ENCODE measurements around the gene KIAA1217. TPM values are rescaled to one million over a fixed set of nuclear protein-coding genes. Genes with fewer than 3 reads are reported as not detected.

Gene KIAA1217
- total RNA-seq, 1 donor from 2014 or later = 161 TPM

GRCh38 chr10:24524314-24524713 lies 315.4 kb downstream of the KIAA1217 start:
- no peak for DNase-seq (ENCODE audit: low spot score in 2 of 2, unreplicated experiment in 2 of 2)
- H3K27ac Mint-ChIP-seq = no peak overlapping the region
- H3K4me1 Mint-ChIP-seq = no peaks in the 10 kb centered on the region
- no peak for TF ChIP-seq CTCF (IDR thresholded peaks at IDR 0.05; ENCODE audit: unreplicated experiment)
- H3K4me3 Mint-ChIP-seq = no peak overlapping the region
- no peaks in the 10 kb centered on the region for H3K27me3 Mint-ChIP-seq (ENCODE audit: low read depth)
- H3K9me3 Mint-ChIP-seq = peaks cover 4% of the 10 kb centered on the region
- peaks cover 59% of the 10 kb centered on the region for H3K36me3 Mint-ChIP-seq

GRCh38 chr10:24526085-24526649 lies 317.2 kb downstream of the KIAA1217 start:
- Mint-ChIP-seq H3K9me3 (peaks cover 4% of the 10 kb centered on the region), H3K27ac (no peak overlapping the region), H3K27me3 (ENCODE audit: low read depth) (no peaks in the 10 kb centered on the region), H3K4me1 (no peaks in the 10 kb centered on the region), H3K36me3 (peaks cover 61% of the 10 kb centered on the region), H3K4me3 (no peak overlapping the region)
- DNase-seq (ENCODE audit: low spot score in 2 of 2, unreplicated experiment in 2 of 2) = no peak
- no peak for TF ChIP-seq CTCF (IDR thresholded peaks at IDR 0.05; ENCODE audit: unreplicated experiment)

GRCh38 chr10:24528946-24529345 lies 320.0 kb downstream of the KIAA1217 start:
- Mint-ChIP-seq H3K9me3 (no peaks in the 10 kb centered on the region), H3K27ac (no peak overlapping the region), H3K4me1 (no peaks in the 10 kb centered on the region), H3K4me3 (no peak overlapping the region), H3K27me3 (ENCODE audit: low read depth) (no peaks in the 10 kb centered on the region), H3K36me3 (peaks cover 70% of the 10 kb centered on the region)
- TF ChIP-seq CTCF (IDR thresholded peaks at IDR 0.05; ENCODE audit: unreplicated experiment) = no peak
- DNase-seq (ENCODE audit: low spot score in 2 of 2, unreplicated experiment in 2 of 2) = no peak

- H3K4me1 Mint-ChIP-seq = no peaks in the 10 kb centered on the region
- TF ChIP-seq CTCF (IDR thresholded peaks at IDR 0.05; ENCODE audit: unreplicated experiment) = no peak
- H3K4me3 Mint-ChIP-seq = no peak overlapping the region
- H3K27me3 Mint-ChIP-seq (ENCODE audit: low read depth) = no peaks in the 10 kb centered on the region
- DNase-seq (ENCODE audit: low spot score in 2 of 2, unreplicated experiment in 2 of 2) = no peak
- H3K27ac Mint-ChIP-seq = no peak overlapping the region
- H3K36me3 Mint-ChIP-seq = peaks cover 62% of the 10 kb centered on the region
- no peaks in the 10 kb centered on the region for H3K9me3 Mint-ChIP-seq
Measured at GRCh38 chr10:24531439-24531838, 322.5 kb downstream of the KIAA1217 start.

GRCh38 chr10:24533981-24534380 lies 325.0 kb downstream of the KIAA1217 start:
- no peak for DNase-seq (ENCODE audit: low spot score in 2 of 2, unreplicated experiment in 2 of 2)
- no peak overlapping the region for H3K27ac Mint-ChIP-seq
- no peaks in the 10 kb centered on the region for H3K4me1 Mint-ChIP-seq
- H3K36me3 Mint-ChIP-seq = peaks cover 66% of the 10 kb centered on the region
- H3K9me3 Mint-ChIP-seq = no peaks in the 10 kb centered on the region
- H3K4me3 Mint-ChIP-seq = no peak overlapping the region
- no peaks in the 10 kb centered on the region for H3K27me3 Mint-ChIP-seq (ENCODE audit: low read depth)
- no peak for TF ChIP-seq CTCF (IDR thresholded peaks at IDR 0.05; ENCODE audit: unreplicated experiment)

- Mint-ChIP-seq H3K4me1 (no peaks in the 10 kb centered on the region), H3K9me3 (no peaks in the 10 kb centered on the region), H3K27ac (no peak overlapping the region), H3K4me3 (no peak overlapping the region), H3K36me3 (peaks cover 65% of the 10 kb centered on the region), H3K27me3 (ENCODE audit: low read depth) (no peaks in the 10 kb centered on the region)
- no peak for TF ChIP-seq CTCF (IDR thresholded peaks at IDR 0.05; ENCODE audit: unreplicated experiment)
- no peak for DNase-seq (ENCODE audit: low spot score in 2 of 2, unreplicated experiment in 2 of 2)
Measured at GRCh38 chr10:24536636-24537035, 327.7 kb downstream of the KIAA1217 start.
